H1 (cell line): ENCODE results near the gene PRICKLE1.

Experiments used
- ATF2 ChIP-seq: IDR thresholded peaks from 2 replicates; pipeline ENCODE4 v1.6.1; 2012; ENCODE audit warnings: low read length, inconsistent platforms
- BCL11A ChIP-seq, 2 experiments: IDR thresholded peaks; one replicate each; pipeline ENCODE4 v1.6.1; 2011; ENCODE audit warnings: low read depth in 2 of 2, low read length in 2 of 2, mild to moderate bottlenecking in 2 of 2
- CREB1 ChIP-seq: IDR thresholded peaks from 2 replicates; pipeline ENCODE4 v1.6.1; 2012; ENCODE audit warnings: inconsistent platforms
- CTCF ChIP-seq, 3 experiments: IDR thresholded peaks; 1 replicate in 2 of 3; 2 replicates in 1 of 3; pipeline versions ENCODE4 v1.5.1 to v1.6.1; 2011; ENCODE audit warnings: low read length in 3 of 3, mild to moderate bottlenecking in 3 of 3, inconsistent platforms in 2 of 3, low read depth in 1 of 3, moderate library complexity in 1 of 3; ENCODE audit not compliant: insufficient read depth in 1 of 3; ENCODE audit errors: control extremely low read depth in 1 of 3
- EP300 ChIP-seq, 2 experiments: IDR thresholded peaks; 1 replicate in 1 of 2; 2 replicates in 1 of 2; pipeline ENCODE4 v1.6.1; 2011 to 2012; ENCODE audit warnings: low read depth in 2 of 2, low read length in 2 of 2, mild to moderate bottlenecking in 2 of 2, borderline replicate concordance in 1 of 2, inconsistent platforms in 1 of 2, moderate library complexity in 1 of 2
- EZH2 ChIP-seq: fragments of 200-600 bp; sonication (generic); IDR thresholded peaks from 2 replicates; pipeline ENCODE4 v1.7.1; 2012; ENCODE audit warnings: low read depth, mild to moderate bottlenecking, moderate library complexity, low read length, inconsistent platforms; ENCODE audit not compliant: severe bottlenecking
- GABPA ChIP-seq: IDR thresholded peaks from 2 replicates; pipeline ENCODE4 v1.6.1; 2011; ENCODE audit warnings: mild to moderate bottlenecking, low read length, moderate library complexity, borderline replicate concordance; ENCODE audit not compliant: insufficient read depth
- MAFK ChIP-seq: IDR thresholded peaks from 2 replicates; pipeline ENCODE4 v1.6.1; 2012; ENCODE audit warnings: low read depth, mild to moderate bottlenecking, improper control_type of control experiment, low read length
- POLR2AphosphoS5 ChIP-seq: IDR thresholded peaks from 2 replicates; pipeline ENCODE4 v1.6.1; 2011; ENCODE audit warnings: low read depth, low read length
- SP1 ChIP-seq: IDR thresholded peaks from 2 replicates; pipeline ENCODE4 v1.6.1; 2011; ENCODE audit warnings: low read depth, low read length
- SP2 ChIP-seq: IDR thresholded peaks from 2 replicates; pipeline ENCODE4 v1.6.1; 2012; ENCODE audit warnings: mild to moderate bottlenecking, low read length, inconsistent platforms
- TCF12 ChIP-seq: IDR thresholded peaks from 2 replicates; pipeline ENCODE4 v1.6.1; 2011; ENCODE audit warnings: low read depth, mild to moderate bottlenecking, low read length
- TF ChIP-seq, protein P1 (sequence below): IDR thresholded peaks from 2 replicates; pipeline ENCODE4 v1.6.1; 2011; ENCODE audit warnings: low read length, improper control_type of control experiment
- TF ChIP-seq, protein P2 (sequence below): IDR thresholded peaks from 2 replicates; pipeline ENCODE4 v1.6.1; 2012; ENCODE audit warnings: inconsistent platforms

GRCh38 chr12:42483521-42483790, 106.1 kb downstream of the PRICKLE1 start:
- TF ChIP-seq GABPA (no peak), BCL11A (IDR thresholded peaks at IDR 0.05; ENCODE audit: low read depth in 2 of 2, low read length in 2 of 2) (no peak), TCF12 (no peak), MAFK (no peak), SP1 (no peak), ATF2 (no peak), CREB1 (no peak), CTCF (IDR thresholded peaks at IDR 0.05; ENCODE audit: control extremely low read depth in 1 of 3, insufficient read depth in 1 of 3, low read depth in 1 of 3, low read length in 3 of 3) (no peak), POLR2AphosphoS5 (0 out of 2 replicates have a peak, but pooled peaks have one; percentile 16), EP300 (IDR thresholded peaks at IDR 0.05; ENCODE audit: borderline replicate concordance in 1 of 2, low read depth in 2 of 2, low read length in 2 of 2) (no peak), SP2 (no peak), EZH2 (no peak)
- TF ChIP-seq, protein P1, sequence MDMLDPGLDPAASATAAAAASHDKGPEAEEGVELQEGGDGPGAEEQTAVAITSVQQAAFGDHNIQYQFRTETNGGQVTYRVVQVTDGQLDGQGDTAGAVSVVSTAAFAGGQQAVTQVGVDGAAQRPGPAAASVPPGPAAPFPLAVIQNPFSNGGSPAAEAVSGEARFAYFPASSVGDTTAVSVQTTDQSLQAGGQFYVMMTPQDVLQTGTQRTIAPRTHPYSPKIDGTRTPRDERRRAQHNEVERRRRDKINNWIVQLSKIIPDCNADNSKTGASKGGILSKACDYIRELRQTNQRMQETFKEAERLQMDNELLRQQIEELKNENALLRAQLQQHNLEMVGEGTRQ: no peak
- TF ChIP-seq, protein P2, sequence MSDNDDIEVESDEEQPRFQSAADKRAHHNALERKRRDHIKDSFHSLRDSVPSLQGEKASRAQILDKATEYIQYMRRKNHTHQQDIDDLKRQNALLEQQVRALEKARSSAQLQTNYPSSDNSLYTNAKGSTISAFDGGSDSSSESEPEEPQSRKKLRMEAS: no peak
